ENCODE results near the gene ZNF385D.
"Not testable (repeated sequence)": the region's sequence is repeated elsewhere in the genome, so short reads cannot be mapped to it uniquely, and the experiment has no call there.

Gene ZNF385D

DNA sequence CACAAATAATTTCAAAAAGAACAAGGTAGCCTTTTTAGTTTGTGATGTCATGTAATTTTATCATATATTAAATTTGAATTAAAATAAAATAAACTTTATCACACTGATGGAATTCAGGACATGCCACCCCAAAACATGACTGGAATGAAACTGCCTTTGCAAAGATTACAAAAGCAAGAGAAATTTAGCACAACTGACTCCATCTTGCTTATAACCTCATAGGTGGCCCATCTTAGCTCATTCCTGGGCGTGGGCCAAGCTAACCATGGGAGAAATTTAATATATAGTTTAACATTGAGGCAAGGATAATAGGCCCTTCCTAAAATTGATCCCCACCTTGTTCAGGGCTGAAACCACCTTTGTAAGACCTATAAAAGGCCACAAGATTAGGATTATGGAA is 235.6 kb downstream of the ZNF385D start:
- Mint-ChIP-seq H3K4me3 (no peak overlapping the region), H3K27ac (no peak overlapping the region), H3K36me3 (ENCODE audit: low read depth) (no peaks in the 10 kb centered on the region), H3K9me3 (peaks cover 14% of the 10 kb centered on the region), H3K27me3 (no peaks in the 10 kb centered on the region), H3K4me1 (ENCODE audit: low read depth) (no peaks in the 10 kb centered on the region)
- no peak for DNase-seq

DNA sequence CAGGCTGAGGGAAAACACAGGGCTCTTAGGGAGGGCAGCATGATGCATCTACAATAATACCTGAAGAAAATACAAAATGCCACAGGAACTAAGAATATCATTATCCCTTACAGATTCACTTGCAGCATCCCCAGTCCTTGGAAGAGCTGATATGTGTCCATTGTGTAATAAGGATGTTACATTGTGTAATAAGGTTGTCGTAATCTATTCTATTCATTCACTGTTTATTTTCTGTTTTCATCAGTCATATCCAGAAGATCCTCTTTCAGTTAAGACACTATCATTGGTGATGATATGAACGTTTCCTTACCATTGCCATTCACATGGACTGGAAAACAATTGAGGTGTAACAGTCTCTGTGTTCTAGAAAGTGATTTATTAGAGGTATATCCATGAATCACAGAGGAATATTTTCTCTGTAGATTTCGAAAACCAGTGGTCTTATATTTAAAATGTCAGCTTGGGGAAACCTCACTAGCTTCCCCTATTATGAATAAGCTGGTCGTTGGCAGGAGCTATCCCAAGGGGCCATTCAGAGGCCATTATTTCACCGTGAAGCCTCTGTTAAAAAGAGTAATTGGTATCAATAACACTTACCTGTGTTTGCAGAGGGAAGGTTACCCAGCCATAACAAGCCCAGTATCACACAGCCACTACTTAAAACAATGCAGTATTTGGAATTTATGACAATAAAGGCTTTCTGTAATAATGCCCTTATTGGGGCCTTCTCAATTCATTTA is 241.1 kb downstream of the ZNF385D start:
- no peak overlapping the region for H3K4me3 Mint-ChIP-seq
- H3K4me1 Mint-ChIP-seq (ENCODE audit: low read depth) = no peaks in the 10 kb centered on the region
- no peak overlapping the region for H3K27ac Mint-ChIP-seq
- DNase-seq = no peak
- peaks cover 7% of the 10 kb centered on the region for H3K9me3 Mint-ChIP-seq
- no peaks in the 10 kb centered on the region for H3K36me3 Mint-ChIP-seq (ENCODE audit: low read depth)
- H3K27me3 Mint-ChIP-seq = no peaks in the 10 kb centered on the region

DNA sequence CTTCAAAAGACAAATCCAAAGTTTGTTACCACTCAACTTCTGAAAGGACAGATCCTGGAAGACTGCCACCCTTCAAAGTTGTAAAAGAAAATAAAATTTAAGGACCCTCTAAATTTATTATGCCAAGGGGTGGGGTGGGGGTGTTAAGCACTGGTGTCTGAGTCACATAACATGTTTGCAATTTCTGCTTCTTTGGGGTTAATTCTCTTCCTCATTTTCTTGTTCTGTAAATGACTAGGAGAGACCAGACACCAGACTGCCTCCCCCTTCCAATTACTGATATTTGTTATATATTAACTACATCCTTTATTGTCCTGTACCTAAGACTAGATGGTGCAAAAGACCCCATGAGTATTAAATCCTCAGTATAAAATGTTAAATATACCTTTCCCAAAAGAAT is 242.8 kb downstream of the ZNF385D start:
- no peak for DNase-seq
- Mint-ChIP-seq H3K27me3 (no peaks in the 10 kb centered on the region), H3K36me3 (ENCODE audit: low read depth) (no peaks in the 10 kb centered on the region), H3K4me3 (no peak overlapping the region), H3K9me3 (peaks cover 7% of the 10 kb centered on the region), H3K4me1 (ENCODE audit: low read depth) (no peaks in the 10 kb centered on the region), H3K27ac (no peak overlapping the region)

DNA sequence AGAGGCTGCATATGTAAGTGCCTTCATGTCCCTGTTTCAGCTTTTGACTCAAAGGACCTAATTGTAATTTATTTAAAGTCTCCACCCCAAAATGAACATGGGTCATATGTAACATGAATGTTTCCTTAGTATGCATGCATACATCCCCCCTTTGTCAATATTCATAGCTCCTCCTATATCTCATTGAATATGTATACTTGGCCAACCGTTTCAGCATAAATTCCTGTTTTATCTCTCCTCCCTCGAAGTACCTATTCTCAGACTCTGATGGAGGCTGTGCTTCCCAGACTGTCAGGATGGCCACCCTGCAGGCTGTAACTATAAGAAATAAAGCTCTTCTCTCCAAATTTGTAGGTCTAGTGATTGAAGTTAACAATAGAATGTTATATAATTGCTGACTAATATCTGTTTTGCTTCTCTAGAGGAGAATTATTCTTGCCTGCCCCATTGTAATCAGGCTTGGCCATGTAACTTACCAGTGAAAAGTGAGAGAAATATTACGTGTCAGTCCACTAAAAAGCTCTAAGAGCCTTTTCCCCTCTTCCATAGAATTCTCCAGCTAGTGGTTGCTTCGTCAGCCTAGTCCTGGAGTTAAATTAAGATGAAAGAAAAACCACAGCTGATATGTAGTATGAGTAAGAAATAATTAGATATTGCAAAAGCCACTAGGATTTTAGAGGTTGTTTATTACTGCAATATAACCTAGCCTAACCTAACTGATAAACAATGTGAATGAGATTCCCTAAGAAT is 245.1 kb downstream of the ZNF385D start:
- Mint-ChIP-seq H3K9me3 (peaks cover 5% of the 10 kb centered on the region), H3K4me3 (no peak overlapping the region), H3K36me3 (ENCODE audit: low read depth) (no peaks in the 10 kb centered on the region), H3K27me3 (no peaks in the 10 kb centered on the region), H3K27ac (no peak overlapping the region), H3K4me1 (ENCODE audit: low read depth) (no peaks in the 10 kb centered on the region)
- DNase-seq = no peak

DNA sequence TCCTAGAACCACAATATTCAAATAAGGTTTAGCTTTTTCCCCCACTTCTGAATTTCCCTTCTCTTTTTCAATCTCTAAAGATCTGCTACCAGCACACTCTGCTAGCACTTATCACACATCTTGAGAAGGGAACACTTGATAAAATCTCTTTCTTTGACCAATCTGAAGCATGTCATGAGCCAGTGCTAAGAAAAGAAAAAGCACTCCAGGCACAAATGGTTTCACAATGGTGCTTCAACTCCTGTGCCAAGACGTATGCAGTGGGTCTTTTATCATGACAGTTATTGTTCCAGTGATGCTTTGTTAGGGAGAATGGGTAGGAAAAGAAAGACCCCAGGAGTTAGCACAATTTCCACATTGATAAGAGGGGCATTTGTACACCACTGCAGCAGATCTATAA is 248.4 kb downstream of the ZNF385D start:
- no peak overlapping the region for H3K4me3 Mint-ChIP-seq
- H3K27ac Mint-ChIP-seq = no peak overlapping the region

DNA sequence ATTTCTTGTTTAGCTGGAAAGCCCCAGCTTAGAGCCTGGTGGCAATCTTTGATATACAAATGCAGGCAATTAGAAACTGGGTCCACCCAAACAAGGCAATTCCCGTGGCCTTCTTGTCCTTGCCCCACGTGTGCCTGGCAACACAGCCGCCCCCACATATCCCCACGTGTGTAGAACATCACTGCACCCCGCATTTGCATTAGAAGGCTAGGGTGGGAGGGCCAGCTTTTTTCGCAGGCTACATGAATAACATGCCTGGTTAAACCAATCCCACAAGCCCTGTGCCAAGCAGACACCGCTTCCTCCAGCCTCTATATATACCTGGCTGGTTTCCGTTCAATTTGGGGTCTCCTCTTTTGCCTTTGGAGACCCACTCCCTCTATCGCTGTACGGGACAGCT is 250.2 kb downstream of the ZNF385D start:
- Mint-ChIP-seq H3K27me3 (no peaks in the 10 kb centered on the region), H3K27ac (no peak overlapping the region), H3K9me3 (peaks cover 3% of the 10 kb centered on the region), H3K4me3 (no peak overlapping the region), H3K4me1 (ENCODE audit: low read depth) (no peaks in the 10 kb centered on the region), H3K36me3 (ENCODE audit: low read depth) (no peaks in the 10 kb centered on the region)
- no peak for DNase-seq

More for the DNA sequence above, 248.4 kb downstream of the ZNF385D start:
- no peaks in the 10 kb centered on the region for H3K36me3 Mint-ChIP-seq (ENCODE audit: low read depth)
- no peaks in the 10 kb centered on the region for H3K27me3 Mint-ChIP-seq
- H3K4me1 Mint-ChIP-seq (ENCODE audit: low read depth) = no peaks in the 10 kb centered on the region
- peaks cover 3% of the 10 kb centered on the region for H3K9me3 Mint-ChIP-seq
- no peak for DNase-seq

DNA sequence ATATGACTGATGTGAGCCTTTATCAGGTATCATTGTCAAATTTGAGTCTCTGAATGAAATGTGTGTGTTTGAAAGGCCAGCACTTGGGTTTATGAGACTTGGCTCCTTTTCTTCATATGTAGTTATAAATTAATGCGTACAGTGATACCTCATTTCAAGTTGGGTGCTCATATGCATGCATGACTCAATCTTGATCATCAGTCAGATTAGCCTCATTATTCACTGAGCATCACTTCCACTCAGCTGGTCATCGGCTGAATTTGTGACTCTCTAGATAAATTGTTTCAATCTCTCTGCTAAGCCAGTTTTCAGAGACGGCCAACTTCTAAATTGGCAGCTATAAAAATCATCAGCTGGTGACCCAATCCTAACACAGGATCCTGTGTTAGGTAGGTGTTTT is 260.3 kb downstream of the ZNF385D start:
- H3K27ac Mint-ChIP-seq; DNase-seq; H3K36me3 Mint-ChIP-seq (ENCODE audit: low read depth); H3K9me3 Mint-ChIP-seq; H3K27me3 Mint-ChIP-seq; H3K4me1 Mint-ChIP-seq (ENCODE audit: low read depth); H3K4me3 Mint-ChIP-seq: not testable (repeated sequence)

DNA sequence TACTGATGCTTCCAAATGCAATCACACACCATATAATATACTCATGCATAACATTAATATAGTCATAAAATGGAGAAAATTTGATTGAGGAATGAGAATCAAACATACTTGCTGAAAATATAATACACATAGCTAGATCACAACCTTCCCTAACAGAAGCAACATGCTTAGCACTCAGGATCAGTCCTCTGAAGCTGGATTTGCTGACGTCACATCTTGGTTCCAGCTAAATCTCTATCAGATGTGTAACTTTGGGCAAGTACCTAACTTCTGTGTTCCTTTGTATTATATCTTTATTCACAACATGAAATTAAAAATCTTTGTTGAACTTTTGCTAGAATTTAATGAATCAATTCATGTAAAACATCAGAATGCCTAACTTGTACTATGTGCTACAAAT is 263.5 kb downstream of the ZNF385D start:
- Mint-ChIP-seq H3K4me1 (ENCODE audit: low read depth) (no peaks in the 10 kb centered on the region), H3K36me3 (ENCODE audit: low read depth) (no peaks in the 10 kb centered on the region), H3K27ac (no peak overlapping the region), H3K4me3 (no peak overlapping the region), H3K27me3 (no peaks in the 10 kb centered on the region), H3K9me3 (peaks cover 5% of the 10 kb centered on the region)
- no peak for DNase-seq

DNA sequence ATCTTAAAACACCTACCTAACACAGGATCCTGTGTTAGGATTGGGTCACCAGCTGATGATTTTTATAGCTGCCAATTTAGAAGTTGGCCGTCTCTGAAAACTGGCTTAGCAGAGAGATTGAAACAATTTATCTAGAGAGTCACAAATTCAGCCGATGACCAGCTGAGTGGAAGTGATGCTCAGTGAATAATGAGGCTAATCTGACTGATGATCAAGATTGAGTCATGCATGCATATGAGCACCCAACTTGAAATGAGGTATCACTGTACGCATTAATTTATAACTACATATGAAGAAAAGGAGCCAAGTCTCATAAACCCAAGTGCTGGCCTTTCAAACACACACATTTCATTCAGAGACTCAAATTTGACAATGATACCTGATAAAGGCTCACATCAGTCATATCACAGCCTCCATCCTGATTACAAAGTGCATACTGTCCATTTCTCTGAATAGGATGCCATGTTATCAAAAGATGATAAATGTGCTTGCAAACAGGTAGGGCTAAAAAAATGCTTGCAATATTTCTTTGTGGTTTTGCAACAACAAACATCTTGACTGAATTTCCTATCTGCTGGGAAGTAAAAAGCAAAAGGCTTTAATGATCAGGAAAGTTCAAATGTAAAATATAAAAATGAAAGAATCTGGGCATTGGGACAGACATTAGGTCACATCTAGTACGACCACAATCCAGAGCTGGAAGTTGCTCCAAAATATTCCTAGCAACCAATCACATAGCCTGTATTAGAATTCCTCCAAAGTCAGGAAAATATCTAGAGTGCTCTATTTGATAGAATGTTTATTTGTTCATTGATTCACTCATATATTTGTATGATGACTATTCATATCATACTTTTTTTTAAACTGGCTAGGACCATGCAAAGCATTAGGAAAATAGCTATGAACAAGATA is 264.7 kb downstream of the ZNF385D start:
- not testable (repeated sequence) for H3K4me3 Mint-ChIP-seq; H3K27ac Mint-ChIP-seq; DNase-seq; H3K36me3 Mint-ChIP-seq (ENCODE audit: low read depth); H3K4me1 Mint-ChIP-seq (ENCODE audit: low read depth); H3K9me3 Mint-ChIP-seq; H3K27me3 Mint-ChIP-seq

DNA sequence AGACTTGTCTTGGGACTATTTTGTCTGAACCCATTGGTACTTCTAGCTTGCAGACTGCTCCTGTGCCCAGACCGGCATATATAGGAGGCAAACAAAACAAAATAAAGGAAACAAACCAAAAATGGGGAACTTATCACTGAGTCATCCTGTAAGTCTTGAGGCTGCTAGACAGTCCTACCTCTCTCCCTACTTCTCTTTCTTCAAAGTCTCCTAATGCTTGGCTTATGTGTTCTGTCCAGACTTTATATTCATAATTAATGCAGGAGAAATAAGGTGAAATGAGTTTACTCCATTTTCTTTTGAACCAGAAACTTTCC is 266.2 kb downstream of the ZNF385D start:
- Mint-ChIP-seq H3K4me1 (ENCODE audit: low read depth) (no peaks in the 10 kb centered on the region), H3K9me3 (peaks cover 7% of the 10 kb centered on the region), H3K36me3 (ENCODE audit: low read depth) (no peaks in the 10 kb centered on the region), H3K27me3 (no peaks in the 10 kb centered on the region), H3K4me3 (no peak overlapping the region), H3K27ac (no peak overlapping the region)
- DNase-seq = no peak

DNA sequence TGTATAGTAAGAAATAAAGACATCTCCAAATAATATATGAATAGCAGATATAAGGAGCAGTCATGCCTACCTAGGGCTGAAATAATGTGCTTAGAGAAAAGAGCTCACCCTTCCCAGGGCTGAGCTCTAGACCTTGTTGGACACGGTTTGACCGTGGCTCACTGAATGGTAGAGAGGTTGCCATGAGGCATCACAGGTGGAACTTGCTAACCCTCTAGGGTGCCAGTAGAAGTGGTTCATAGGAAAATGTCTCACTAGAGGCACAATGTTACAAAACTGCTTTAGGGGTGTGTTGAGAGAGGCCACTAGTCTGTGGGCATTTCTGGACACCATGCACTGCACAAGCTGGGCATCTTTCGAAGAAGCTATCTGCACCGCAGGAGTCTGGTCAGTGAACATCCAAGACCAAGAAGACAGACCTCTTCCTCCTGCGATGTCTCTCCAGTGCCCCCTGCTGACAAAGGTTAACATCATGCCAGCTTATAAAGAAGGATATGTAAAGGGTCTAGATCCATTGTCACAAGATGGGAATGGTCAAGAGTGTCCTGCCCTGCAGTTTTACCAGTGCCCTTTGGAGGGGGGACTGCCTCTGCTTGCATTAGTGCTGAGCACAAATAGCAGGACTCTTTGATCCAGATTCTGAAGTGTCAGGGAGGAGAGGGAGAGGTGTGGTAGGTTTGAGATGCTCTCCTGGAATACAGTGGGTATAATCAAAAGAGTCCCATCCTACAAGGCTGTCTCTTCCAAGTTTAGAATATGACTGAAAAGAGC is 266.8 kb downstream of the ZNF385D start:
- no peaks in the 10 kb centered on the region for H3K4me1 Mint-ChIP-seq (ENCODE audit: low read depth)
- DNase-seq = no peak
- H3K36me3 Mint-ChIP-seq (ENCODE audit: low read depth) = no peaks in the 10 kb centered on the region
- H3K27ac Mint-ChIP-seq = no peak overlapping the region
- H3K9me3 Mint-ChIP-seq = peaks cover 7% of the 10 kb centered on the region
- no peak overlapping the region for H3K4me3 Mint-ChIP-seq
- no peaks in the 10 kb centered on the region for H3K27me3 Mint-ChIP-seq

DNA sequence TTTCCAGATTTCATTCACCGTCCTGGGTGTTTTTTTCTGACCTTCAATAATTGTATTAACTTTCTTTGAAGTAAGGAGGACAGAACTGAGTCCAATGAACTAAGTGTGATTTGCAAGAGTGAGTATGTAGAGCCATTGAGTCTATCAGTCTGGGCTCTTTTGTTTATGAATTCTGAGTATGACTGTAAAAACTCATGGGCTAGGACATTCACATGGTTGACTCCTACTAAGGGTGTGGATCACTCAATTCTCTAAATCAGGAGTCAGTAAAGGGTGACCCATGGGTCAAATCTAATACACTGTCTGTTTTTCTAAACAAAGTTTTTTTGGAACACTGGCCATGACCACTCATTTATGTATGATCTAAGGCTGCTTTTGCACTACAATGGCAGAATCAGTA is 269.0 kb downstream of the ZNF385D start:
- no peaks in the 10 kb centered on the region for H3K4me1 Mint-ChIP-seq (ENCODE audit: low read depth)
- H3K27me3 Mint-ChIP-seq = no peaks in the 10 kb centered on the region
- H3K4me3 Mint-ChIP-seq = no peak overlapping the region
- H3K9me3 Mint-ChIP-seq = peaks cover 5% of the 10 kb centered on the region
- no peaks in the 10 kb centered on the region for H3K36me3 Mint-ChIP-seq (ENCODE audit: low read depth)
- no peak overlapping the region for H3K27ac Mint-ChIP-seq
- DNase-seq = no peak

DNA sequence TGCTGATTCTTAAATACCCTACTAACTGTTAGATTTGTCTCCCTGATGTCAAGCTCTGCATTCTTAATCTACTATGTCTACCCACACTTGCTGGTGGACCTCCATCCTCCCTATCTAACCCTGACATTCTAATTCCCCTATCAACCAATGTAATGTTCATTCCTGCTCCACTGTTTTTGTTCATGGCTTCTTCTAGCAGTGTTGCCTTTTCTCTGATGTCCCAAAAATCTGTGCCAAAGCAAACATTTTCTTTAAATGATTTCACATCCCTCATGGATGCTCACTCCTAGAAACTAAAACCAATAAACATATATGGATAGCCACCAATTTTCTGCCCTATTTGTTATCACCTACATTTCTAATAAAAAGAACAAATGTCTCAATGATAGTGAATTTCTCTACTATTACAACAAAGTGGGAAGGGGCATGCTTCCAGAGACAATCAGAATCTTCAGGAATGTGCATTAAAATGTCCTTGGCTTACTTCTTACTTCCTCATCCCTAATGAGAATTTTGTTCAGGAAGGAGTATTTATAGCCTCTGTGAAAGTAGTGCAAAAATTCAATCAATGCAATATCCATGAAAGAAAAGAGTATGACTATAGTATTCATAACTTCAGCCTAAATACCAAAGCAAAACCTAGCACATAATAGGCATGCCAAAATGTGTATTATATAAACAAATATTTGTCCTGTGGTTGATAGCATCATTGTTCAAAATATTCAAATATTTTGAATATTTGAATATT is 273.3 kb downstream of the ZNF385D start:
- Mint-ChIP-seq H3K4me1 (ENCODE audit: low read depth) (no peaks in the 10 kb centered on the region), H3K27me3 (no peaks in the 10 kb centered on the region), H3K9me3 (peaks cover 6% of the 10 kb centered on the region), H3K27ac (no peak overlapping the region), H3K36me3 (ENCODE audit: low read depth) (no peaks in the 10 kb centered on the region), H3K4me3 (no peak overlapping the region)
- DNase-seq = no peak

DNA sequence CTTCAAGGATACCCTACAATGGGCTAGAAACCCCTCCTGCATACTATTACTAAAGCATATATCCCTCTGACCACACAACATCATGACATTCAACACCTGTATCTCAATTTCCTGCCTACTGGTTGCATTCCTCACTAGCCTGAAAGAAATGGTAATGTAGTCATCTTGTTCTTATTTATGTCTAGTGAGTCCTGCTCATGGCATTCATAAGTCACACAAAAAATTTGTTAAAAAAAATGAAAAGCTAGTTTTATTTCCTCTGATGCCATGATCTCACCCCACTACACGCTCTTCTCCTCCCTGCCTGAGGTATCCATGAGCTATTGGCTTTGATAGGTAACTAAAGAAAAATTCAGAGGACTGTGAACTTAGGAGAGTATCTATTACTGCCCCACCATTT is 284.5 kb downstream of the ZNF385D start:
- Mint-ChIP-seq H3K36me3 (ENCODE audit: low read depth) (no peaks in the 10 kb centered on the region), H3K9me3 (peaks cover 2% of the 10 kb centered on the region), H3K27me3 (no peaks in the 10 kb centered on the region), H3K4me3 (no peak overlapping the region), H3K27ac (no peak overlapping the region), H3K4me1 (ENCODE audit: low read depth) (no peaks in the 10 kb centered on the region)
- DNase-seq = no peak
